ENCODE data around the gene NTRK2.

NTRK2 gene

DNA sequence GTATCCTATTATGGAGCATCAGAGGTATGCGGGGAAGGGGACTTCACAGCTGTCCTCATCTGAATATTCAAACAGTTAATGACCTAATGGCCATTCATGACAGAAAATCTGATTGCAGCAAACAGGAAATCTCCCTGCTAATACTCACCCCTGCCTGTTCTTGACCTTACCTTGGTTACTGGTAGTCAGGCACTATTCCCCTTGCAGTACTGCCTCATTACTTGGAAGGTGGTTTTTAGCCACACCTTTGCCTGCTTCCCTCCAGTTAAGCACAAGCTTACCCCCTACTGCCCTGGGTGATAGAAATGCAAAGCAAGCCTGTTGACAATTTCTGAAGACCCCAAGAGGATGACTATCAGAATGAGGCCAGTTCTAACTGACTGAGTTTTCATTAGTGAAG is 332.4 kb downstream of the NTRK2 start:
- TF ChIP-seq, protein P1, sequence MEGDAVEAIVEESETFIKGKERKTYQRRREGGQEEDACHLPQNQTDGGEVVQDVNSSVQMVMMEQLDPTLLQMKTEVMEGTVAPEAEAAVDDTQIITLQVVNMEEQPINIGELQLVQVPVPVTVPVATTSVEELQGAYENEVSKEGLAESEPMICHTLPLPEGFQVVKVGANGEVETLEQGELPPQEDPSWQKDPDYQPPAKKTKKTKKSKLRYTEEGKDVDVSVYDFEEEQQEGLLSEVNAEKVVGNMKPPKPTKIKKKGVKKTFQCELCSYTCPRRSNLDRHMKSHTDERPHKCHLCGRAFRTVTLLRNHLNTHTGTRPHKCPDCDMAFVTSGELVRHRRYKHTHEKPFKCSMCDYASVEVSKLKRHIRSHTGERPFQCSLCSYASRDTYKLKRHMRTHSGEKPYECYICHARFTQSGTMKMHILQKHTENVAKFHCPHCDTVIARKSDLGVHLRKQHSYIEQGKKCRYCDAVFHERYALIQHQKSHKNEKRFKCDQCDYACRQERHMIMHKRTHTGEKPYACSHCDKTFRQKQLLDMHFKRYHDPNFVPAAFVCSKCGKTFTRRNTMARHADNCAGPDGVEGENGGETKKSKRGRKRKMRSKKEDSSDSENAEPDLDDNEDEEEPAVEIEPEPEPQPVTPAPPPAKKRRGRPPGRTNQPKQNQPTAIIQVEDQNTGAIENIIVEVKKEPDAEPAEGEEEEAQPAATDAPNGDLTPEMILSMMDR (conservative IDR thresholded peaks at IDR 0.05) = no peak
- H3K27ac ChIP-seq = no peak overlapping the region

- no peak overlapping the region for H3K27ac ChIP-seq
- TF ChIP-seq, protein P1 (conservative IDR thresholded peaks at IDR 0.05) = no peak
These were observed 335.4 kb downstream of the NTRK2 start for GRCh38 chr9:85004818-85005413.

- TF ChIP-seq, protein P1 (conservative IDR thresholded peaks at IDR 0.05) = no peak
These were observed 338.2 kb downstream of the NTRK2 start for GRCh38 chr9:85007748-85008147.

GRCh38 chr9:85008215-85008614 is 338.7 kb downstream of the NTRK2 start:
- no peak overlapping the region for H3K27ac ChIP-seq
- TF ChIP-seq, protein P1 (conservative IDR thresholded peaks at IDR 0.05) = no peak

More at GRCh38 chr9:85007748-85008147, 338.2 kb downstream of the NTRK2 start:
- H3K27ac ChIP-seq = no peak overlapping the region

DNA sequence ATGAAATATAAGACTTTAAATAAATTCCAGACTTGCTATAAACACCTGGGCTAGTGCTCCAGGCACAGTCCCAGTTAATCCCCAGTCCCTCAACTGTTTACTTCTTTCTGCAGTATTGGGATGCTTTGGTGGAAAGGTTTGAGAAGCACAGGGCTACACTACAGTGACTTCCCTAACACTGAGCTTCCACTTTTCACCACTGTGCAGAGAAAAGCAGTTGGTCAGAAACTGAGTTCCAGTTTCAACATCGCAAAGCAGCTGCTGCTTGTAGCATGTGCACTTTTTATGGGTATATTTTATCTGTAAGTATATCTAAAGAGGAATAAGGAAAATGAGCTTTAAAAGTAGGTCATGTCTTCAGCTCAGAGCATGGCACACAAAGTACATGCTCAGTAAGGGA is 339.7 kb downstream of the NTRK2 start:
- H3K27ac ChIP-seq = no peak overlapping the region
- TF ChIP-seq, protein P1 (conservative IDR thresholded peaks at IDR 0.05) = no peak

DNA sequence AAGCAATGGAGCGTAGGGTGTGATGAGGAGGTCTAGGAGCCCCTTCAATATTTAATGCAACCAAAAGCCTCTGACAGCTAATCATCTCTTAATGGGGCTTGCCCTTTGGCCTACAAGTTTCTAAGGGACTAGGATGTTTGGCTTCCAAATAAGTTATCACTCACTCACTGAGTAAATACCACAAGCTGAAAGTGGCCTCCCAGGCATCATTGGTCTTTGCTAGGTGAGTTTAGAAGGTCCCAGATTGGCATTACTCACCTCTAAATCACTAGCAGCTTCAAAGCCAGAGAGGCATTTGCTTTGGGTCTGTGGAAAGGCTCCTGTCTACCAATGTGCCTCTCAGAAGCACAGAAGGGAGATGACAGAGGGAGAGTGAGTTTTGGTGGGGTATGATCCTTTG is 344.2 kb downstream of the NTRK2 start:
- TF ChIP-seq, protein P1 (conservative IDR thresholded peaks at IDR 0.05) = no peak
- H3K27ac ChIP-seq = no peak overlapping the region

DNA sequence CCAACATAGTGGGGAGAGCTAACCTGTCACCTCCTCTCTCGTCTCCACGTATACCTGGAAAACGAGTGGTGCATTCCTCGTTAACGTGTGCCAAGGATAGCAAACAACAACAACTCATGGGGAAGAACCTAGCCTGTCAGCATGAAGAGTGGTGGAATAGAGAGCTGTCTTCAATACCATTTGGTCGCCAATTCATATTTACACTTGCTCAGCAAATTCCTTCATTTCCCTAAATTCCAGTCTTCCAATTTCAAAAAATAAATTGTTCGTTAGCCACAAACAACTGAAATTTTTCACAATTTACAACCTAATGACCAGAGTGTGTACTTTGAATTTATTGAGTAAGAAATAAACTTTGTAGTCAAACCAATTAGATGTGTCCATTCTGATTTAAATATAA is 344.8 kb downstream of the NTRK2 start:
- TF ChIP-seq, protein P1 (conservative IDR thresholded peaks at IDR 0.05) = no peak
- H3K27ac ChIP-seq = no peak overlapping the region
